SK-N-SH treated with all-trans-retinoic acid at 6 μM for 48 hours (cell line): Measurements from ENCODE around the gene DTL.

Source experiments
- ATAC-seq: fragments of 200-7000 bp; cut with Tn5 transposase; 3 replicates; pipeline ENCODE4 v1.9.1; 2020; ENCODE audit warnings: mild to moderate bottlenecking, moderate library complexity
- ARNTL ChIP-seq: fragments of 450-650 bp; formaldehyde crosslinking; IDR thresholded peaks from 2 replicates; pipeline ENCODE4 v1.5.0; 2020; ENCODE audit warnings: low read depth, mild to moderate bottlenecking, moderate library complexity, borderline replicate concordance
- CREB5 ChIP-seq: fragments of 250-450 bp; sonication (Bioruptor Pico); IDR thresholded peaks from 2 replicates; pipeline ENCODE4 v1.5.1; 2020; ENCODE audit warnings: low read depth, mild to moderate bottlenecking, moderate library complexity
- CSDC2 ChIP-seq: fragments of 250-450 bp; sonication (Bioruptor Pico); IDR thresholded peaks from 2 replicates; pipeline ENCODE4 v1.5.0; 2020; ENCODE audit warnings: mild to moderate bottlenecking, moderate library complexity
- CSRNP3 ChIP-seq: fragments of 250-450 bp; sonication (Bioruptor Pico); IDR thresholded peaks from 2 replicates; pipeline ENCODE4 v1.5.1; 2021; ENCODE audit warnings: mild to moderate bottlenecking, moderate library complexity
- GLIS3 ChIP-seq: fragments of 250-450 bp; sonication (Bioruptor Pico); IDR thresholded peaks from 2 replicates; pipeline ENCODE4 v1.5.0; 2020; ENCODE audit warnings: mild to moderate bottlenecking, moderate library complexity
- ISL1 ChIP-seq: fragments of 250-450 bp; sonication (Bioruptor Pico); IDR thresholded peaks from 2 replicates; pipeline ENCODE4 v2.1.2; 2022; ENCODE audit warnings: mild to moderate bottlenecking, moderate library complexity
- OSR1 ChIP-seq: fragments of 250-450 bp; sonication (Bioruptor Pico); IDR thresholded peaks from 2 replicates; pipeline ENCODE4 v1.8.0; 2022; ENCODE audit warnings: moderate library complexity, mild to moderate bottlenecking, inconsistent platforms
- PPARA ChIP-seq: fragments of 250-450 bp; sonication (Bioruptor Pico); IDR thresholded peaks from 2 replicates; pipeline ENCODE4 v1.5.0; 2020; ENCODE audit warnings: mild to moderate bottlenecking, borderline replicate concordance
- RARB ChIP-seq: fragments of 250-450 bp; sonication (Bioruptor Pico); IDR thresholded peaks from 2 replicates; pipeline ENCODE4 v1.8.0; 2021; ENCODE audit warnings: mild to moderate bottlenecking, moderate library complexity
- SNAI2 ChIP-seq: fragments of 250-450 bp; sonication (Bioruptor Pico); IDR thresholded peaks from 2 replicates; pipeline ENCODE4 v1.5.0; 2020; ENCODE audit warnings: mild to moderate bottlenecking, moderate library complexity
- TCF4 ChIP-seq: fragments of 250-450 bp; sonication (Bioruptor Pico); IDR thresholded peaks from 2 replicates; pipeline ENCODE4 v1.8.0; 2021; ENCODE audit warnings: mild to moderate bottlenecking, moderate library complexity, borderline replicate concordance
- TSHZ2 ChIP-seq: fragments of 250-450 bp; sonication (Bioruptor Pico); IDR thresholded peaks from 2 replicates; pipeline ENCODE4 v1.5.0; 2020; ENCODE audit warnings: mild to moderate bottlenecking, moderate library complexity
- ZFP3 ChIP-seq: fragments of 250-450 bp; sonication (Bioruptor Pico); IDR thresholded peaks from 2 replicates; pipeline ENCODE4 v1.5.0; 2020; ENCODE audit warnings: mild to moderate bottlenecking, moderate library complexity
- ZFP30 ChIP-seq: fragments of 450-650 bp; formaldehyde crosslinking; IDR thresholded peaks from 2 replicates; pipeline ENCODE4 v1.5.0; 2022; ENCODE audit warnings: mild to moderate bottlenecking, moderate library complexity
- ZNF565 ChIP-seq: fragments of 450-650 bp; formaldehyde crosslinking; conservative IDR thresholded peaks from 2 replicates; pipeline ENCODE4 v1.5.0; 2020; ENCODE audit warnings: low read depth, mild to moderate bottlenecking, moderate library complexity
- ZNF70 ChIP-seq: fragments of 450-650 bp; formaldehyde crosslinking; IDR thresholded peaks from 2 replicates; pipeline ENCODE4 v1.5.0; 2020; ENCODE audit warnings: mild to moderate bottlenecking, moderate library complexity
- ZNF8 ChIP-seq: fragments of 450-650 bp; formaldehyde crosslinking; IDR thresholded peaks from 2 replicates; pipeline ENCODE4 v1.5.0; 2020; ENCODE audit warnings: mild to moderate bottlenecking, moderate library complexity
- TF ChIP-seq, protein P1 (sequence below): fragments of 250-450 bp; sonication (Bioruptor Pico); IDR thresholded peaks from 2 replicates; pipeline ENCODE4 v1.8.0; 2021; ENCODE audit warnings: low read depth, mild to moderate bottlenecking, moderate library complexity, borderline replicate concordance
- TF ChIP-seq, protein P2 (sequence below): fragments of 250-450 bp; sonication (Bioruptor Pico); IDR thresholded peaks from 2 replicates; pipeline ENCODE4 v1.8.0; 2020; ENCODE audit warnings: mild to moderate bottlenecking, moderate library complexity, borderline replicate concordance

Gene DTL

GRCh38 chr1:212118167-212118871 is 82.8 kb downstream of the DTL start:
- ATAC-seq: no peak; the same call in 2 of the 3 replicates

DNA sequence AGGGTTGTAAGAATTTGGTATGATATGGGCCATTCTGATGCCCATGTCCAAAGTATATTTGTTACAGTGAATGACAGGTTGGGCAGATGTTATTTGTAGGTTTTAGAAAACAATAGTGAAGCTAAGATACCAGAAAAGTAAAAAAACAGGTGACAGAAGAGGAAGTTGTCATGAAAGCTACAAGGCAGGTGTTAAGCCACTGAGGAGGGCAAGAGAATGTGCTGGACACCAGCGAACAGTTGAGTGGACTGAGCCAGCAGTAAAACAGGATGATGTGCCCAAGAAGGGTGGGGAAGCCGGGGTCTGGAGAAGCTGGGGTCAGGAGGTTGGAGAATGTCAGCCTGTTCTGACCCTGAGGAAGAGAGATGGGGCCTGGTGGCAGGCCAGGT is 83.3 kb downstream of the DTL start:
- ATAC-seq: no peak
- TF ChIP-seq ZNF8 (no peak), RARB (CRISPR knock-in tag) (no peak), OSR1 (CRISPR knock-in tag) (no peak), SNAI2 (CRISPR knock-in tag) (no peak), PPARA (no peak), ISL1 (CRISPR knock-in tag) (no peak), ZFP30 (no peak), GLIS3 (CRISPR knock-in tag) (no peak), ZNF565 (CRISPR knock-in tag) (no peak), CSRNP3 (CRISPR knock-in tag) (no peak), ARNTL (CRISPR knock-in tag) (no peak), CSDC2 (no peak), TSHZ2 (CRISPR knock-in tag) (no peak), ZNF70 (CRISPR knock-in tag) (no peak), ZFP3 (no peak)
- TF ChIP-seq, protein P1, sequence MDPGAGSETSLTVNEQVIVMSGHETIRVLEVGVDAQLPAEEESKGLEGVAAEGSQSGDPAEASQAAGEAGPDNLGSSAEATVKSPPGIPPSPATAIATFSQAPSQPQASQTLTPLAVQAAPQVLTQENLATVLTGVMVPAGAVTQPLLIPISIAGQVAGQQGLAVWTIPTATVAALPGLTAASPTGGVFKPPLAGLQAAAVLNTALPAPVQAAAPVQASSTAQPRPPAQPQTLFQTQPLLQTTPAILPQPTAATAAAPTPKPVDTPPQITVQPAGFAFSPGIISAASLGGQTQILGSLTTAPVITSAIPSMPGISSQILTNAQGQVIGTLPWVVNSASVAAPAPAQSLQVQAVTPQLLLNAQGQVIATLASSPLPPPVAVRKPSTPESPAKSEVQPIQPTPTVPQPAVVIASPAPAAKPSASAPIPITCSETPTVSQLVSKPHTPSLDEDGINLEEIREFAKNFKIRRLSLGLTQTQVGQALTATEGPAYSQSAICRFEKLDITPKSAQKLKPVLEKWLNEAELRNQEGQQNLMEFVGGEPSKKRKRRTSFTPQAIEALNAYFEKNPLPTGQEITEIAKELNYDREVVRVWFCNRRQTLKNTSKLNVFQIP (CRISPR knock-in tag): no peak
- TF ChIP-seq, protein P2, sequence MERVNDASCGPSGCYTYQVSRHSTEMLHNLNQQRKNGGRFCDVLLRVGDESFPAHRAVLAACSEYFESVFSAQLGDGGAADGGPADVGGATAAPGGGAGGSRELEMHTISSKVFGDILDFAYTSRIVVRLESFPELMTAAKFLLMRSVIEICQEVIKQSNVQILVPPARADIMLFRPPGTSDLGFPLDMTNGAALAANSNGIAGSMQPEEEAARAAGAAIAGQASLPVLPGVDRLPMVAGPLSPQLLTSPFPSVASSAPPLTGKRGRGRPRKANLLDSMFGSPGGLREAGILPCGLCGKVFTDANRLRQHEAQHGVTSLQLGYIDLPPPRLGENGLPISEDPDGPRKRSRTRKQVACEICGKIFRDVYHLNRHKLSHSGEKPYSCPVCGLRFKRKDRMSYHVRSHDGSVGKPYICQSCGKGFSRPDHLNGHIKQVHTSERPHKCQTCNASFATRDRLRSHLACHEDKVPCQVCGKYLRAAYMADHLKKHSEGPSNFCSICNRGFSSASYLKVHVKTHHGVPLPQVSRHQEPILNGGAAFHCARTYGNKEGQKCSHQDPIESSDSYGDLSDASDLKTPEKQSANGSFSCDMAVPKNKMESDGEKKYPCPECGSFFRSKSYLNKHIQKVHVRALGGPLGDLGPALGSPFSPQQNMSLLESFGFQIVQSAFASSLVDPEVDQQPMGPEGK (CRISPR knock-in tag): no peak

More at GRCh38 chr1:212118167-212118871, 82.8 kb downstream of the DTL start:
- TF ChIP-seq ARNTL (CRISPR knock-in tag) (no peak), GLIS3 (CRISPR knock-in tag) (no peak), ZFP3 (no peak), TCF4 (no peak), ZNF565 (CRISPR knock-in tag) (no peak), ZNF8 (no peak), CSDC2 (no peak), CREB5 (CRISPR knock-in tag) (no peak), PPARA (no peak), CSRNP3 (CRISPR knock-in tag) (no peak)
- TF ChIP-seq, all 23 proteins: peak for 0
